Activated CD8-positive, alpha-beta memory T cell treated with anti-CD3 and anti-CD28 coated beads, Interleukin-2, amount 50 U/mL, for 1 hour (primary cell): ENCODE data around the gene PRELID2.
"Not testable (repeated sequence)": the region's sequence is repeated elsewhere in the genome, so short reads cannot be mapped to it uniquely, and the experiment has no call there.

Source experiments
- DNase-seq: peaks from one replicate; pipeline ENCODE4 v3.0.0-alpha.2; 2020; ENCODE audit errors: extremely low read depth

PRELID2 gene

DNA sequence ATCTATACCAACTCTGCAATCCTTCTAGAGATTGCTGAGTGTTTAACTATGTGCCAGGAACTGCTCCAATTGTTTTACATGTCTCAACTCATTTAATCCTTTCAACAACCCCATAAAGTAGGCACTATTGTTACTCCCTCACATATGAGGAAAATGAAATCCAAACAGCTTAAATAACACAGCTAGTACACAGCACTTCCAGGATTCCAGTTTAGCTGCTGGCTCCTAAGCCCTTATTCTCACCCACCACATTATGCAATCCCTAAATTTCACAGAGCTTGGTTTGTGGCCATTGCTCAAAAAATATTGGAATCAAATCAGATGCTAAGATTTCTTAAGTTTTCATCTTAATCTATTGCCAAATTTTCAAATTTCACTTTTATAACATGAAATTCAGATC lies 84.9 kb downstream of the PRELID2 start:
- DNase-seq = no peak

DNA sequence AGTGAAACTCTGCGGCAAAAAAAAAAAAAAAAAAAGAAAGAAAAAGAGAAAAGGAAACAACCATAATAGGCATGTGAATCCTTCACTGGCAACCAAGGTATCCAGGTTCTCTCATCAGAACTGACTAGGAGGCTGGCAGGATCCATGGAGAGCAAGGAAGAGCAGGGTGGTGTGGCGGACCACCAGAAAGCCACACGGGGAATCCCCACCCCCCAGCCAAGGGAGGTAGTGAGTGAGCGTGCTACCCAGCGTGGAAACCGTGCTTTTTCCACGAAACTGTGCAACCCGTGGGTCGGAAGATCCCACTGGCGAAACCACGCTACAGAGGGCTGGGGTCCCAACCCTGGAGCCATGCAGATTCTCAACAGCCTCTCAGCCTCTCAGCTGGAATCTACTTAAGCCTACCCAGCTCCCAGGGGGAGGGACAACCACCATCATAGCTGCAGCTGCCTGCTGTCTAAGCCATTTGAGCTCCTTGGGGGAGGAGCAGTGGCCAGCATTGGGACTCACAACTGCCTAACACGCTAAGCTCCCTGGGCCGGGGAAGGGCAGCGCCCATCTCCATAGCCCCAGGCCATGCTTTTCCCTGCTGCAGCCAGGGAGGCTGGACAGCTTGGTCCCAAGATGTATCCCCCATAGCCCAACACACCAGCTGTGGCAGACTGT lies 91.6 kb downstream of the PRELID2 start:
- no peak for DNase-seq

DNA sequence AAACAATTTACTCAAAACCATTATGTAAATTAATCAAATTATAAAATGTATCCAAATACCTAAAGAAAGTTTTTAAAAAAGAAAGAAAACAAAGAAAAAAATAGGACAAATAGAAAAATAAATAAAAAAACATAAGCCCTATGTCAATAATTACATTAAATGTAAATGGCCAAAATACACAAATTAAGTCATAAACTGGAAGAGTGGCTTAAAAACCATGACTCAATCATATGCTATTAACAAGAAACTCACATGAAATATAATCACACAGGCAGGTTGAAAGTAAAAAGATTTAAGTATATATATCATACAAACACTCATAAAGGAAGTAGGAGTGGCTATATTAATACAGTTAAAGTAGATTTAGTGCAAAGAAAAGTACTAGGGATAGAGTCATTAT lies 95.3 kb downstream of the PRELID2 start:
- no peak for DNase-seq

DNA sequence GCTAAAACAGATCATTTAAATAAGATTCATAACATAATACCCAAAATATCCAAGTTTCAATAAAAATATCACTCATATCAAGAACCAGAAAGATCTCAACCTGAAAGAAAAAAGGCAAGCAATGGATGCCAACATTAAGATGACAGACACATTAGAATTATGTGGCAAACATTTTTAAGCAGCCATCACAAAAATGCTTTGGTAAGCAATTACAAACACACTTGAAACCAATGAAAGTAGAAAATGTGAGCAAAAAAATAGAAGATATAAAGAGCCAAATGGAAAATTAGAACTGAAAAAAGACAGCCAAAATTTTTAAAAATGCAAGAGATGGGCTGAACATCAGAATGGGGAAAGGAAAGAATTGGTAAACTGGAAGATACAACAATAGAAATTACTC lies 96.9 kb downstream of the PRELID2 start:
- DNase-seq = no peak

DNA sequence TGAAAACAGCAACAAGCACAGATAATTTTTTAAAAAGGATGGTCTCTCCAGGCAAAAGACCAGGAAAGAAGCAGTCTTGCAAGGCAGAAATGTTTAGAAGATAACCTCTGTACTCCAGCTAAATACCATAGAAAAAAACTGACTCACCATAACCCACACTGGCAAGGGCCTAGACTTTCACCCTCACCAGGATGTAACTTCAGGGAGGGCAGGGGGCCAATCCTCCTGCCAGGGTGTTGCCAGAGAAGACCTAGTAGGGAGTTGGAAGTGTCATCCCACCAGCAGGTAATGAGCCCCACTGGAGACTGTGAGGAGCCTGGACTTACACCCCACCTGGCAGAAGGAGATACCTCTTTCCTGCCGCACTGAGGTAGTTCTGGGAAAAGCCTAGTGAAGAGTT lies 97.6 kb downstream of the PRELID2 start:
- DNase-seq = no peak

DNA sequence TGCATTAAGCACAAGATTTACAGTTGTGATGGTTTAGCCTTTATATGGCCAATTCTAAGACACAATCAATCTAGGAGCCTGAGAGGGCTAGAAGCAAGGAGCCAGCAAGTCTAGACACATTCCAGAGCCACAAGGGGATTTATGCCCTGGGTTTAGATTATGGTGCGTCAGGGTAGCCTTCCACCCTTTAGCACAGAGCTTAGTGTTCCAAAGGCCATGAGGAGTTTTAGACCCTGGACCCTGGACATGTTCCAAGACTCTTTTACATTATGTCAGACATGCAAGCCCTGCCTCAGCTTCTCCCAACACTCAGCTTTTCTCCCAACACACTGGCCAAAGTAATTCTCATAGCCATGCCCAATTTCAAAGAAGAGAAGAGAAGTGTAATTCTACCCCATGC lies 105.2 kb downstream of the PRELID2 start:
- not testable (repeated sequence) for DNase-seq

DNA sequence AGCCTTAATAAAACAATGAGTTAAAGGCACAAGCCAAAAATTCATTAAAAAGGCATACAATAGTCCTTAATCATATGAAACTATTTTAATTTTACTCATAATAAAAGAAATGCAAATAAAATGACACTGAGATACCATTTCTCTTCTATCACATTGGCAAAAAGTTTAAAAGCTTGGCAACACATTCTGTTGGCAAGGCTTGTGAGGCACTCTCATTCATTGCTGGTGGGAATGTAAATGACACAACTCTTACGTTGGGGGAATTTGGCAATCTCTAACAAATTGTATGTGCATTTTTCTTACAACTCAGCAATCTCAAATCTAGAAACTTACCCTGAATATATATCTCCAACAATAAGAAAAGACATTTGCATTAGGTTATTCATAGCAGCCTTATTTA lies 111.6 kb downstream of the PRELID2 start:
- no peak for DNase-seq

DNA sequence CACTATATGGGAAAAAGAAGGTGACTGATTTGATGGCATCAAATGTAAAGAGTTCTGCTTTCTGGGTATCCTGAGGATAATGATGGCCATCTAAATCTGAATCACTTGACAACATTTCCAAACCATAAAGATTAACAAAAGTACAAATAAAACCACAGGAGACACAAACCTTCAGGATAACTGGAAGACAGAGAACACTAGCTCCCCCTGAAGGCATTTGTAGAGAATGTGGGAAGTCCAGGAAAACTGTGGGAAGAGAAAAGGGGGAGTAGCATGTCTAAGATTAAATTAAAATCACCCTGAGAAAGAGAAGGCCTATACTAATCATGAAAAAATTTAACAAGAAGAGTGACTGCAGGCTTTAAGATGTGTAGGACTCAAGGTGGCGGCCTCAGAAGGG lies 116.2 kb downstream of the PRELID2 start:
- DNase-seq = no peak

DNA sequence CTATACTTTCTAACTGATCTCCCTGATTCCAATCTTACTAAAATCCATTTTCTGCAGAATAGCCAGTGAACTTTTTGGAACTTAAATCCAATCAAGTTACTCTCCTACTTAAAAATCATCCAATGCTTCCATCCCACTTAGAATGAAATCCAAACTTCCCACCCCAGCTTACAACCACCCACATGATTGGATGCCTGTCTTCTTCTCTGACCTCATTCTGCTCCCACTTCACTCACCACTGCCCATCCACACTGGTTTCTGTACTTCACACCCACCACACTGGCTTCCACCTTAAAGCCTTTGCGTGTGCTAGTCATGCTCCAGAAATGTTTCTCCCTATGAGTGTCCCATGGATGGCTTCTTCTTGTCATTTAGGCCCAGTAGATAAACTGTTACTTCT lies 119.7 kb downstream of the PRELID2 start:
- DNase-seq = no peak

DNA sequence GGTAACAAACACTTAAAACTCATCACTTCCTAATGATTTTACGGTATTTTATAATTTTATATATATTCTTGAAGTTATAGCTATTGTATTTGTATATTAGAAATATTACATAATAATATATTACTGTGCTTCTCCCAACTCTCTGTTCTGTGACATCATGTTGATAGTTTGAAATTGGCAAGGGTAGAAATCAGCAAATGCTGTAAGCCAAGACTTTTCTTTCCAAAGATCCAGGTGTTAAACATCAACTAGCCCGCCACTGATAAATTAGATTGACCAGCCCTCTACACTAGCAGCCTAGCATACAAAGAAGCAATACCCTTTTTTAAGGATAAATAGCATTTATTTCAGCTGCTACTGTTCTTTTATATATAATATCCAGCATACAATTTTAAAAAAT lies 122.9 kb downstream of the PRELID2 start:
- no peak for DNase-seq

DNA sequence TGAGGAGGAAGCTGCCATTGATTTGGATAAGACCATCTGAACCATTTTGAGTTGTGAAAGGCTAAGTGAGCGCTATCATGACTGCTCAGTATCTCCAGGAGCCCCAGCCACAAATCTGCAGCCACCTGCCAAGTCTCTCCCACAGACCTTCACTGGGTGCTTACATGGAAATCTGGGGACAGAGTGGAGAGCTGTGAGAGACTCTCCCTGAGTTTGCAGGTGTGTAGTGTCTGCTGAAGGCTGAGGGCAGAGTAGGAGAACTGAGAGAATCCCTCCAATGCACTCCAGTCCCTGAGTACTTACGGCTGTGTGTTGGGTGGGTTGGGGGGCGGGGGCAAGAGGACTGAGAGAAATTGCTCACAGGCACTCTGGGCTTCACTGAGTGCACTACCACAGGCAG lies 123.7 kb downstream of the PRELID2 start:
- DNase-seq = no peak
